NCI-H146 (cell line): ENCODE measurements around the gene WDPCP.
"Not testable (repeated sequence)": the region's sequence is repeated elsewhere in the genome, so short reads cannot be mapped to it uniquely, and the experiment has no call there.

ENCODE experiments used
- DNase-seq: peaks from one replicate; lab custom pipeline; 2025; lab: John Stamatoyannopoulos, UW

Gene WDPCP

DNA sequence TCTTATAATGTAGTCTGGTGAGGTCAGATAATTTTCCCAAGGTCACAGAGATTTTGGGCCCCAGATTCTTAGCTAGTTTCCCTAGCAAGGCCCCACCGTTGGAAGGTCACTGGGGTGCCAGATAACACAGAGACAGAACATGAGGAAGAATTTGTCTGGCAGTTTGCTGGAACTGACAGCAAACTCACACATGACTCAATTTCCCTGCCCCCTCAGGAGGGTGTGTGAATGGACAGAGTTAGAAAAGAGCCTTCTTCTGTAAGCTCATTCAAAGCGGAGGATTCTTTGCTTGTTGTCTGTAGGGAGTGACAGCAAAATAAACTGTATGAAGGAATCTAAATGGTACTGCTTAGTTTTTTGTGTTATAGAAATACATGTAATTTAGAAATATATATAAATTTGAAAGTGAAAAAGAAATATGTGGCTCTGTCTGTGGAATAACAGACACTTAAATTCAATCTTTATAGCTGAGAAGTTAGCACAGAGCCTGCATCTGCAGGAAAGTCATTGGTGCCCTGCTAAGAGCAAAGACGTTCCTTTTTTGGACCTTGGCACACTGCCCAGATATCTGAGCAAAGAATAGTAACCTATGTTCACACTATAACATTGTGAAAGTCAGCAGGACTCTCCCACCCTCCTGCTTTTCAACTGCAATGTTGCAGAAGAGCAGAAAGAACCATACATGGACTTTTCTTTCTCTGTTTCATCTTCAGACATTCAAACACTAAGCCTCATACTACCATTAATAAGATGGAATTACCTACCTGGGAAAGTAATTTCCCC lies 2.5 kb upstream of the WDPCP start:
- DNase-seq, result peak; percentile 1

DNA sequence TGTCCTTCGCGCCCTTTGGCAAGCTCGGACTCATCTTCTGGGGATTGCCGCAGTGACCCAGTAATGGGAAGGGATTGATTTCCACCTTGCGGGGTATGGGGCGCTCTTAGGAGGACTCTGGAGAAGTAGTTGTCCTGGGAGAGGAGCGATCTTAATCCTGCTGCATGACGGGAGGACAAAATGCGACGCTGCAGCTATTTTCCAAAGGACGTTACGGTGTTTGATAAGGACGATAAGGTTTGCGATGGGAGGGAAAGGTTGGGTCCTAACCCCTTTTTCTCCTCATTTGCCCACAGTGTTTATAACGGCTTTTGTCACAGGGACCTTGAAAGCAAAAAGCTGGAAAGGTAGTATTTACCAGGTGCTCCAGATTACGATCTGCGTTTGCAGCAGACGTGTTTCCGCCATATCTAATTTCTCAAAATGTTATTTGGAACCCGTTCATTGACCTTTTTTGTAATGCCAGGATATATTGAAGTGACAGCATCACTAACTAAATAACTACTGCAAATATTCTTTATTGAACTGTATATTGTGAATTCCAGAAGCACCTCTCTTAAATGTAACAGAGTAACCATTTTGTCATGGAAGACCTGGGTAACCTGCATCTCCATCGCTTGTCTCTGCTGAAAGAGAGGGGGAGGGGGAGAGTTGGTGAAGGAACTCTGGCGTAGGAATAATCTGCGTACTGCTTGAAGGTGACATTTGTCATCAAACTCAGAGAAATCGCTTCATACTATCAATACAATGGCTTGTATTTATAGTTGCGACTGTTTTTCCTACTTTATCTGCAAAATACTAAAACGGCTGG lies 1.1 kb upstream of the WDPCP start:
- DNase-seq, result peak; percentile 60

DNA sequence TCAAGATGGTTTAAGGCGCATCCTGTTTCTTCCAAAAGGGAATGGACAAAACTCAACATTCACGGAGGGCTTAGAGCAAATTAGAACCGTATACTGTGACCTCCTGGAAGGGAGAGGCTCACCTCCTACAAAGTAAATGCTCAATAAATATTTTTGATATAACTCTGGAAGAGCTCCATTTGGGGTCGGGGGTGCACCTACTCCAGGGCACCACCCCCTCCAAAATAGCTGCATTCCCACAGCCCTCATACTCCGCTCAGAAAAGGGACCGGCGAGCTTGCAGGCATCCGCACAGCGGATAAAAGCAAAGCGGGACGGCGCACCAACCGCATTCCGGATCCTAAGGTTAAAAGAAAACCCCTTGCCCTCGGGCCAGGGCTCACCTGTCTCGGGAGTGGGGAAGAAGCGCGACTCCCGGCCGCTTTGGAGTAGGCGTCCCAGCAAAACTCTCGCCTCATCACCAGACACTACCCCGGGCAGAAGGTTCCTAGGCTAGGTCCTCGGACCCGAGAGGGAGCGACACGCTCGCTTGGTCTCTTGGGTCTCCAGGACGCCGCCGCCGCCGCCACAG lies 378 bp downstream of the WDPCP start:
- DNase-seq, result no peak

DNA sequence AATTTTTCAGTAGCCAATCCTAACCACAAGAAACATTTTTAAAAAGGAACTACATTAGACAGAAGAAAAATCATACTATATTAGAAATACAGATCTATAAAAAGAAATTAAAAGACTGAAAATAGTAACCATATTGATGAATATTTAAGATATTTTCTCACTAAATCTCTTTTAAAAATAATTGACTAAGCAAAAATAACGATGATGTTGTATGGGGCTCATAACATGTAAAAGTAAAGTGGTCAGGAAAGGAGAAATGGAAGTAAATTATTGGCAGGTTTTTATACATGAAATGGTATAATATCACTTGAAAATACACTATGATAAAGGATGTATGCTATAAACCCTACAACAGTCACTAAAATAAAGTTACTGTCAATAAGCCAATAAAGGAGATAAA lies 5.4 kb downstream of the WDPCP start:
- DNase-seq, result no peak

DNA sequence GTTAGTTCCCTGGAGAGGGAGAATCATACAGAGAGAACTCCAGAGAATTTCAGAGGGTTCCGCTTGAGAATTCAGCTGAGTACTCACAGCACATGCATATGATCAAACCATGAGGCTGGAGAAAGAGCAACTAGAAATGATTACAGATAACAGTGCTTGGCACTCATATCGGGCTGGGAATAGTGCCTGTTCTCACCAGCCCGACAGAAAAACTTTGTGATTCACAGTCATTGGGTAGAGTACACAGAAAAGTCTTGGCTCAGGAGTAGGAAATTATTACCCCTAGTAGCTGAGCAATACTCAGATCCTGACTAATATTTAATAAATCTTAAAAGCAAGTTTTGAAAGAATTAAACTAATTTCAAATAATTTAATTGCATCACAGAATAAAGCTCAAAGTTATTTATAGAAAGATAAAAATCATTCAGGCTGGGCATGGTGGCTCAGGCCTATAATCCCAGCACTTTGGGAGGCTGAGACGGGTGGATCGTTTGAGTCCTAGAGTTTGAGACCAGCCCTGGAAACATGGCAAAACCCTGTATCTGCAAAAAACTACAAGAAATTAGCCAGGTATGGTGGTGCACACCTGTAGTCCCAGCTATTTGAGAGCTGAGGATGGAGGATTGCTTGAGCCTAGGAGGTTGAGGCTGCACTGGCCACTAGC lies 6.8 kb downstream of the WDPCP start:
- no peak for DNase-seq

DNA sequence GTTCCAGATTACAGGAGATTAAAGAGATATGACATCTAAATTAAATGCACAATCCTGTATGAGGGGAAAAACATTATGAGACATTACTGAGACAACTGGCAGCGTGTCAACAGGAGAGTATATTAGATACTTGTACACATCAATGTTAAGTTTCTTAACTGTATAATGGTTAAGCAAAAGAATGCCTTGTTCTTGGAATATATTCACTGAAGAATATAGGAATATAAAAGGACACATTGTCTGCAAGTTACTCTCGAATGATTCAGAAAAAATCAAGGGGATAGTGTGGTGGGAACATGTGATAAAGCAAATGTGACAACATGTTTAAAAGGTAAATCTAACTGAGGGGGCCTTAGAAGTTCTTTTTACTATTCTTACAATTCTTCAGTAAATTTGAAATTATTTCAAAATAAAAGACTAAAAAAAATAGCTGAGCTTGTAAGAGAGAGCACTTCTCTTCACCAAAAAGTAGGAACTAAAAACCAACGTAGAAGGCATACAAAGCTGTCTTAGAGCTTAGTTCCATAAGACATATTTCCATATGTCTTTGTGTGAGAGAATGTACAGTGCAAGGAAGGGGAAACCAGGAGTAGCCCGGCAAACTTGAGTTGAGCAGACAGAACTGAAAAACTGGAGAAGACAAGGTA lies 7.5 kb downstream of the WDPCP start:
- no peak for DNase-seq

DNA sequence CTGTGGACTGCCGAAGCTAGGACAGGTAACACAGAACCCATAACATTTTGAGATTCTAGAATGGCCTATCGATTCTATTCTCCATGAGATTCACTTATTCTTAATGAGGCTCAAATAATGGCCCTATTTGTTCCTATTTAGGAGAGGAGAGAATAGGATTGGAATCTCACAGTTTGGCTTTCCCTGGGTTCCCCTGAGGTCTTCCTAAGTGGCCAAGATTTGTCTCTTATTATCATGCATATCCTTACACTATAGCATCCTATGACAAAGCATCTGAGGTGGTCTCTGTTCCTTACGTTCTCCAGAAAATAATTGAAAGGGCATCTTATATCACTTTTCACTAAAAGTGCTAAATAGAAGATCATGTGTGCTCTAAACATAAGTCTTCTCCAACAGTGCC lies 9.5 kb downstream of the WDPCP start:
- no peak for DNase-seq

DNA sequence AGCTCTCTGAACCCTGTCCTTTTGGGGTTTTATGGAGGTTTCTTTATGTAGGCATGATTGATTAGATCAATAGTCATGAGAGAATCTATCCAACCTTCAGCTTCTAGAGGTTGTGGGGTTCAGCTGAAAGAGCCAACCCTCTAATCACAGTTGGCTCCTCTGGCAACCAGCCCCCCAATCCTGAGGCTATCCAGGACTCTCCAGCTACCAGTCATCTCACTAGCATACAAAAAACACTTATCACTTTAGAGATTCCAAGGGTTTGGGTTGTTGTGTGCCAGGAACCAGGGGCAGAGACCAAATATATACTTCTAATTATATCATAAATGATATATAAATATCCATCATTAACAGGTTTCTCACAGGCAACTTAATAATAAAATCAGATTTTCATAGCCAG lies 11.7 kb downstream of the WDPCP start:
- DNase-seq, result no peak

DNA sequence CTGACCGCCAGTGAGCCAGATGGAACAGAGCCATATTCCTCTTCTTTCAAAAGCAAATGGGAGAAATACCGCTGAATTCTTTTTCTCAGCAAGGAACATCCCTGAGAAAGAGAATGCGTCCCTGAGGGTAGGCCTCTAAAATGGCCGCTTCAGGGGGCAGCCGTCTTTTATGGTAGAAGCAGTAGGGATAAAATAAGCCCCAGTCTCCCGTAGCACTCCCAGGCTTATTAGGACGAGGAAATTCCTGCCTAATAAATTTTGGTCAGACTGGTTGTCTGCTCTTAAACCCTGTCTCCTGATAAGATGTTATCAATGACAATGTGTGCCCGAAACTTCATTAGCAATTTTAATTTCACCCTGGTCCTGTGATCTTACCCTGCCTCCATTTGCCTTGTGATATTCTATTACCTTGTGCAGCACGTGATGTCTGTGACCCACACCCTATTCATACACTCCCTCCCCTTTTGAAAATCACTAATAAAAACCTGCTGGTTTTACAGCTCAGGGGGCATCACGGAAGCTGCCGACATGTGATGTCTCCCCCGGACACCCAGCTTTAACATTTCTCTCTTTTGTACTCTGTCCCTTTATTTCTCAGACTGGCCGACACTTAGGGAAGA lies 14.4 kb downstream of the WDPCP start:
- not testable (repeated sequence) for DNase-seq

DNA sequence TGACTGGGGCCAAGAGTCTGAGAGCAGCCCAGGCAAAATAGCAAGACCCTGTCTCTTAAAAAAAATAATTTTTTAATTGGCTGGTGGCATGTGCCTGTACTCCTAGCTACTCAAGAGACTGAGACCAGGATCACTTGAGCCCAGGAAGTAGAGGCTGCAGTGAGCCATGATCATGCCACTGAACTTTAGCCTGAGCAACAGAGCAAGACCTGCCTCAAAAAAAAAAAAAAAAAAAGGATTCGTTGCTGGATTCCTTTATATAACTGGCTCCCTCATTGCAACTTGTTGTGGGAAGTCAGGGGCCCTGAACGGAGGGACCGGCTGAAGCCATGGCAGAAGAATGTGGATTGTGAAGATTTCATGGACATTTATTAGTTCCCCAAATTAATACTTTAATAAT lies 15.3 kb downstream of the WDPCP start:
- not testable (repeated sequence) for DNase-seq

DNA sequence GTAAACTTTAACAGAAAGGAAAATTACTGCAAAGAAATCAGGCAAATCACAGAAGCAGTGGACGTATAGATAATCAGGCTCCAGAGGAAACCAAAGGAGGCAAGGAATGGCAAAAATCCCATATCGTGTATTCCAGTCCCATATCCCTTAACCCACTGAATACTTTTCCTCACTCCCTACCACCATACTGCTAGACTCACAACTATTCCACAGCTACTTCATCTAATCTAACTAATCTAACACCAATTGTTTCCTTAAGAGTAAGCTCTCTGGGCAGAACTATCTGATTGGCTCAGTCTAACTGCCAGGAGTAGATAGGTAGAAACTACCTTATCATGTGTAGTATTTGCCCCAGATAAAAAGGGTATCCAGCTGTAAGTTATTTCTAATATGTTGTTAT lies 16.3 kb downstream of the WDPCP start:
- no peak for DNase-seq

DNA sequence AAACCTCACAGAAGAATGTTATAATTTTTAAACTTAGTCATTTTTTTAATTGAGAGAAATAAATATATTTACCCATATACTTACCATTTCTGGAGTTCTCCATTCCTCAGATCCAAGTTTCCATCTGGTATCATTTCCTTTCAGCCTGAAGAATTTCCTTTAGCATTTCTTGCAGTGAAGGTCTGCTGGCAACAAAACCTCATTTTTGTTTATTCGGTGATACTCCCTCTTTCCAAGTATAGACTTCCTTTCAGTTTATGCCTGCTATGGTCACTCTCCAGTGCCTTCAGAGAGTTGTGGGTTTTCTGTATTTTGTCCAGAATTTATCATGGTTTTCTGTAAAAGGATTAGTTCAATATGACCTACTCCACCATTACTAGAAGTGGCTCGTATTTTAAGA lies 17.0 kb downstream of the WDPCP start:
- no peak for DNase-seq

DNA sequence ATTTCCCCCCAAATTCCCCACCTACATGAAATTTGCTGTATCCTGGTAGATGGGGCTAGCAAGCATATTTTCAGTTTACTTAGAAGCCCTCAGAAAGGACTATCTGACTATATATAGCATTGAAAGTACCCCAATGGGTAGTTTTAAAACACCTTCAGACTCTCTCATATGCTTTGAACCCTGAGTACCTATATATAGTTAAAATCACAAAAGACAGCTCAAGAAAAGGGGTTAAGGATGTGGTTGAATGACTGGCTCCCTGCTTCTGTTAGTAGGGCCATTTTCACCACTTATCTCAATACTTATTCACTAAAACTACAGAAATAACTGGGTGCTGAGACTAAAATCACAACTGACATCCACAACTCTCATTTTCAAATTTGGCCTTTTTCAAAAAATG lies 18.5 kb downstream of the WDPCP start:
- no peak for DNase-seq

DNA sequence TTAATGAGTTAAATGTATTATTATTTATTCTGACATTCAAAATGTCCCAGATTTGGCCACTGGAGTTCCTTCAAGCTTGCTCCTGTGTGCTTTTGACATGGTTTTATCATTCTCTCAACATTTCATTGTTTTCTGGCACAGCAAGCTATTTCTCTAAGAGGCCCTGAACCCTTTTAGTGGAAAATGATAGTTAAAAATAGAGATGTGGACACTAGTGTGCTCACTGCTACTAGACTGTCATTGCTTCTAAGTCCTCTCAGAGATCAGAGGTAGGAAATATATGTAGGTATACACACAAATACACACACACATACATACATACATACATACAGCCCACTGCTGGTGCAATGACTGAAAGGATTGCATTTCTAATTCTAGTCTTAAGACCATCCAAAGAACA lies 25.5 kb downstream of the WDPCP start:
- DNase-seq, result no peak

DNA sequence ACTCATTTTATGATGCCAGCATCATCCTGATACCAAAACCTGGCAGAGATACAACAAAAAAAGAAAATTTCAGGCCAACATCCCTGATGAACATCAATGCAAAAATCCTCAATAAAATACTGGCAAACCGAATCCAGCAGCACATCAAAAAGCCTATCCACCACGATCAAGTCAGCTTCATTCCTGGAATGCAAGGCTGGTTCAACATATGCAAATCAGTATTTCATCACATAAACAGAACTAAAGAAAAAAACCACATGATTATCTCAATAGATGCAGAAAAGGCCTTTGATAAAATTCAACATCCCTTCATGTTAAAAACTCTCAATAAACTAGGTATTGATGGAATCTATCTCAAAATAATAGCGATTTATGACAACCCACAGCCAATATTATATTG lies 29.4 kb downstream of the WDPCP start:
- not testable (repeated sequence) for DNase-seq

DNA sequence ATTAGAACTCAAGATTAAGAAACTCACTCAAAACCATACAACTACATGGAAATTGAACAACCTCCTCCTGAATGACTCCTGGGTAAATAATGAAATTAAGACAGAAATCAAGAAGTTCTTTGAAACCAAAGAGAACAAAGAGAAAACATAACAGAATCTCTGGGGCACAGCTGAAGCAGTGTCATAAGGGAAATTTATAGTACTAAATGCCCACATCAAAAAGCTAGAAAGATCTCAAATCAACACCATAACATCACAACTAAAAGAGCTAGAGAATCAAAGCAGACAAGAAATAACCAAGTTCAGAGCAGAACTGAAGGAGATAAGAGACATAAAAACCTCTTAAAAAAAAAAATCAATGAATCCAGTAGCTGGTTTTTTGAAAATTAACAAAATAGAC lies 30.5 kb downstream of the WDPCP start:
- not testable (repeated sequence) for DNase-seq

DNA sequence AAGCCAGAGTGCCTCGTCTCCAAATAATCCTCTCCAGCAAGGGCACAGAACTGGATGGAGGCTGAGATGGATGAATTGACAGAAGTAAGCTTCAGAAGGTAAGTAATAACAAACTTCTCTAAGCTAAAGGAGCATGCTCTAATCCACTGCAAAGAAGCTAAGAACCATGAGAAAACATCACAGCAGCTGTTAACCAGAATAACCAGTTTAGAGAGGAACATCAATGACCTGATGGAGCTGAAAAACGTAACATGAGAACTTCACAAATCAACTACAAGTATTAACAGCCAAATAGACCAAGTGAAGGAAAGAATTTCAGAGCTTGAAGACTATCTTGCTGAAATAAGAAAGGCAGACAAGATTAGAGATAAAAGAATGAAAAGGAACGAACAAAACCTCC lies 32.3 kb downstream of the WDPCP start:
- no peak for DNase-seq

DNA sequence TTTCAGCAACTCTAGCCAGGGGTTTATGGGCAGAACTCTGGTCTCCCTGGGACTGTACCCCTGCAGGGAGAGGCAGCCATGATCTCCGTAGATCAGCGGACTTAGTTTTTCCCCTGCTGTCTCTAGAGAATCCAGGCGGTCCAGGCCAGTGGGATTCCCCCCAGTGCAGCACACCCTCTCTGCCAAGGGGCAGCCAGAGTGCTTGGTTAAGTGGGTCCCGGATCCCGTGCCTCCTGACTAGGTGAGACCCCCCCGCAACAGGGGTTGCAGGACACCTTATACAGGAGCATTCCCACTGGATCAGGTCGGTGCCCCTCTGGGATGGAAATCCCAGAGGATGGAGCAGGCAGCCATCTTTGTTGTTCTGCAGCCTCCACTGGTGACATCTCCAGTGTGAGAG lies 33.0 kb downstream of the WDPCP start:
- DNase-seq, result no peak

DNA sequence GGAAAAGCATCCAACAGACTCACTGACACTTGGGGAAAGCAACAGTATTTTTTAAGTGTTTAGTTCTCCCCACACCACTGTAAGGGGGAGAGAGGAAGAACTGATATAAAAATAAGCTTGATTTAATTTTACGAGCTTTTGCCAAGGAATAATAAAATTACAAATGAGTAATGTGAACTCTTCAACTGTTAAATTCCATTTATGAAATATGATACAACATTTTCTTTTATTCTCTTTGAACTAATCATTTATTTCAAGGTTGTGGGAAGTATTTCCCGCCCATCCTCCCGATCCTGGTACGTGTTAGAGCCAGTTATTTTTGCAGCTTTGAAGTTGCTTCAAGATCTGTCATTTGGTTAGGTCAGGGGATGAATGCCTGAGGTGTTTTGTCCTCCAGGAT lies 35.2 kb downstream of the WDPCP start:
- no peak for DNase-seq

DNA sequence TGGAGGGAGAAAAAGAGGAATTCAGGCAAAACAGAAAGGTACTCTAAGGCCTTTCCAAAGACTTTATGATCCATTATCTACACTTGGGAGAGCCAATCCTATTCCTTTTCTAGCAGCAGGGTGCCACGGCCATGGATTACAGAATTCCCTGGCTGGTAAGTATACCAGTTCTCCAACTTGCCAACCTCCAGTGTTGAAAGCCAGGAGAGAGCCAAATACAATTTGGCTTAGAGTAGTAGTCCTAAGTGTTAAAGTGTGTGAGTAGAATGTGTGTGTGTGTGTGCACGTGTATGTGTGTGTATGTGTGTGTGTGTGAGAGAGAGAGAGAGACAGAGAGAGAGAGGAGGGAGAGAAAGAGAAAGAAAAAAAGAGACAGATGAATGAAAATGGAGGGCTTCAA lies 43.3 kb downstream of the WDPCP start:
- DNase-seq, result no peak

DNA sequence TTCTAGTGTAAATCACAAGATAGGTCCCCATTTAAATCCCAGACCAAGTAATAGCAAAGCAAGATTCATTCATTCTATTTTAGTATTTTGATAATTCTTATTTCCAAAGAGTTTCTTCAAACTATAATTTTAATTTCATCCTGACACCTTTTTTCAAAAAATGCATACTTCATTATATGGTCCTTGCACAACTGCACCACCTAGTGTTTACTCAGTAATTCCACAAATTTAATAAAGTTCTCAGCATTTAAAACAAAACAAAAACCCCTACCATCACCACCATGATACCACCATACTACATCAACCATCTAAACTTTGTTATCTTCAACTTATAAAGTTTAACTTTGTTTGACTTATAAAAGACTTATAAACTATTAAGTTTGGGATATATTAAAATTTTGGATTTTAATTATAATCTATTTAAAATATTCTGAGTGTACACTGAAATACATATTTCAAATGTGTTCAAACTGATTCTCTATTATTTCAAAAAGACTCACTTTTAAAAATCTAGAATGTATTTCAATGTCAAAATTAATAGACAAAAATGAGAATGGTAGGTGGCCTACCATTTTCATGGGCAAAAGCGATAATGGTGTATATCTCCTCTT lies 44.2 kb downstream of the WDPCP start:
- DNase-seq, result peak; percentile 6
